Cardiac muscle cell (in vitro differentiated cells and primary cell): ENCODE results near the gene IFNA6. TPM values are rescaled to one million over a fixed set of nuclear protein-coding genes. Genes with fewer than 3 reads are reported as not detected.
"Not testable (repeated sequence)": the region's sequence is repeated elsewhere in the genome, so short reads cannot be mapped to it uniquely, and the experiment has no call there.

ENCODE experiments used
- DNase-seq, 2 donors: peaks; one replicate each; pipeline versions ENCODE4 v3.0.0 to v3.0.0-alpha.2; 2010 to 2017; ENCODE audit warnings: low read depth in 1 of 2, low spot score in 1 of 2
- H3K27ac ChIP-seq: fragments of 200-600 bp; sonication (generic); 2 replicates; pipeline ENCODE4 v1.5.1; 2016
- H3K27me3 ChIP-seq: fragments of 200-600 bp; sonication (generic); 2 replicates; pipeline ENCODE4 v1.6.0; 2016; ENCODE audit warnings: control low read depth
- H3K36me3 ChIP-seq: fragments of 200-600 bp; sonication (generic); 2 replicates; pipeline ENCODE4 v1.5.1; 2016; ENCODE audit warnings: control low read depth
- H3K4me1 ChIP-seq: fragments of 200-600 bp; sonication (generic); 2 replicates; pipeline ENCODE4 v1.8.1; 2017; ENCODE audit warnings: low read depth, mild to moderate bottlenecking, mixed run types
- H3K4me3 ChIP-seq: fragments of 200-600 bp; sonication (generic); 2 replicates; pipeline ENCODE4 v1.5.1; 2016; ENCODE audit warnings: mild to moderate bottlenecking
- H3K9me3 ChIP-seq: fragments of 200-600 bp; sonication (generic); 2 replicates; pipeline ENCODE4 v1.5.1; 2017; ENCODE audit warnings: low read depth, mild to moderate bottlenecking, control low read depth
- polyA plus RNA-seq: library from polyadenylated mRNA; unstranded; fragments of >200 nt; fragmentation: Nextera tagmentation; extraction: Ambion mirVana; gene quantifications from 2 replicates; pipeline ENCODE4 v1.2.1, GENCODE V29; 2016
- total RNA-seq: library from RNA; depleted of rRNA; stranded (reverse); fragments of >200 nt; gene quantifications from 2 replicates; pipeline ENCODE4 v1.2.3, GENCODE V29; 2016
- TF ChIP-seq, protein P1 (sequence below): IDR thresholded peaks from 2 replicates; pipeline ENCODE4 v1.5.1; 2012; ENCODE audit warnings: low read depth, mild to moderate bottlenecking, low read length

Gene IFNA6
- total and polyA plus RNA-seq, 2 experiments from 2014 or later, result not detected

GRCh38 chr9:21385131-21385670, 34.5 kb upstream of the IFNA6 start, which contains the start of gene IFNA2:
Gene IFNA2, minus strand, starts transcription at chr9:21385398. Its CDS starts 69 bp downstream, at chr9:21385329.
- Histone ChIP-seq H3K4me1 (no peaks in the 10 kb centered on the region), H3K27me3 (peaks cover 3% of the 10 kb centered on the region), H3K4me3 (no peak within 1 kb of the TSS), H3K27ac (no peak within 1 kb of the TSS), H3K9me3 (no peaks in the 10 kb centered on the region), H3K36me3 (no peaks in the 10 kb centered on the region)
- TF ChIP-seq, protein P1, sequence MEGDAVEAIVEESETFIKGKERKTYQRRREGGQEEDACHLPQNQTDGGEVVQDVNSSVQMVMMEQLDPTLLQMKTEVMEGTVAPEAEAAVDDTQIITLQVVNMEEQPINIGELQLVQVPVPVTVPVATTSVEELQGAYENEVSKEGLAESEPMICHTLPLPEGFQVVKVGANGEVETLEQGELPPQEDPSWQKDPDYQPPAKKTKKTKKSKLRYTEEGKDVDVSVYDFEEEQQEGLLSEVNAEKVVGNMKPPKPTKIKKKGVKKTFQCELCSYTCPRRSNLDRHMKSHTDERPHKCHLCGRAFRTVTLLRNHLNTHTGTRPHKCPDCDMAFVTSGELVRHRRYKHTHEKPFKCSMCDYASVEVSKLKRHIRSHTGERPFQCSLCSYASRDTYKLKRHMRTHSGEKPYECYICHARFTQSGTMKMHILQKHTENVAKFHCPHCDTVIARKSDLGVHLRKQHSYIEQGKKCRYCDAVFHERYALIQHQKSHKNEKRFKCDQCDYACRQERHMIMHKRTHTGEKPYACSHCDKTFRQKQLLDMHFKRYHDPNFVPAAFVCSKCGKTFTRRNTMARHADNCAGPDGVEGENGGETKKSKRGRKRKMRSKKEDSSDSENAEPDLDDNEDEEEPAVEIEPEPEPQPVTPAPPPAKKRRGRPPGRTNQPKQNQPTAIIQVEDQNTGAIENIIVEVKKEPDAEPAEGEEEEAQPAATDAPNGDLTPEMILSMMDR, result no peak
- no peak for DNase-seq

DNA sequence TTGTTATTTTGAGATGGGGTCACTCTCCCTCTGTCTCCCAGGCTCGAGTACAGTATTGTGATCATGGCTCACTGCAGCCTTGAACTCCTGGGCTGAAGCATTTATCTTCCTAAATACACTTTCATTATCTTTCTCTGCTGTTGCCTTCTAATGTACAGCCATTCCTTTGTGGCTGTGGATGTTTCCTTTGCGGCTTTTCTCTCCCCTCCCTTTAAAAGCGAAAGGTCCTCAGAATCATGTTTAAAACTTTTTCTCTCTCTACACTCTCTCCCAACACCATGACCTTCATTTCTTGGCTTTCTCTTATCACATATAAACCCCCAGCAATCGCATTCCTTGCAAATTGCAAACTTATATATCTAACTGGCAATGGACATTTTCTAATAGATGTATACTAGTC, 32.9 kb upstream of the IFNA6 start:
- DNase-seq, result no peak
- H3K27me3 ChIP-seq, result peaks cover 3% of the 10 kb centered on the region
- no peaks in the 10 kb centered on the region for H3K9me3 ChIP-seq
- H3K4me1 ChIP-seq, result no peaks in the 10 kb centered on the region
- no peak overlapping the region for H3K27ac ChIP-seq
- H3K36me3 ChIP-seq, result no peaks in the 10 kb centered on the region
- TF ChIP-seq, protein P1, result no peak
- no peak overlapping the region for H3K4me3 ChIP-seq

DNA sequence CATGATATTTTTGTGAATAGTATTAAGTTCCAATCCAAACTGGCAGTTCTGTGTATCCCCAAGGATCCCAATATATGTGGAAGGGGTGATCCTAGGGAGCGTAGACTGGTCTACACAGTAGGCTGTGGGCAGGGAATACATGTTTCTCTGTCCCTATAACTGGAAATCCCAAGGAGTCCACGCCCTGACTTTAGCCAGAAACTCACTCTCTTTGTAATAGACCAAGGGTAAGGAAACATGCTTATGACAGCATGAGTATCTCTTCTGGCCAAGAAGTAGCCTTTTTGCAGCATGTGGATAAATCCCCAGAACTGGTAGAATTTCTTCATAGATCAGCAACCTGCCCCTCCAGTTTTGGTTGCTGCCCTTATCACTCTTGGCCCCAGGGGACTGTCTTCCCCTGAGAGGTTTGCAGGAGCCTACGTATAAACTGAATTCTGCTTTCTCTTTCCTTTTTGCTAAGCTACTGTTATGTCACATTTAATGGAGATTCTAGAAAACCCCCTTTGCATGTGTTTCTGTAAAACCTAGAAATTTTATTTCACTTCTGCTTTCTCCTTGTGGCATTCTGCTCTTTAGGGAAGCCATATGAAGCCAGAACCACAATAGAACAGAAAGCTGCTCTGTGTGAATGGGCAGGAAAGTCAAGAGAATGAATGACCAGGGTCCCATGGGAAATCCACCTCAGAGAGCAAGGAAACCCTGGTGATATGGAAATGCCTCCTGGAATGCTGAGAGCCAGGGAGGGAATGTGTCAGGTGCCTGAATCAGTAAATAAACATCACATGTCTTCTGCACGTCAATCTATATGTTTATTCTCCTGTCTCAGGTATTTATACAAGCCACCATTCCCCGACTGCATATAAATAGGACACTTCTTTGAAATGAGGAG, 31.0 kb upstream of the IFNA6 start:
- Histone ChIP-seq H3K9me3 (no peaks in the 10 kb centered on the region), H3K4me3 (no peak overlapping the region), H3K27ac (no peak overlapping the region), H3K4me1 (no peaks in the 10 kb centered on the region), H3K36me3 (no peaks in the 10 kb centered on the region), H3K27me3 (peaks cover 3% of the 10 kb centered on the region)
- DNase-seq, result no peak
- TF ChIP-seq, protein P1, result no peak

DNA sequence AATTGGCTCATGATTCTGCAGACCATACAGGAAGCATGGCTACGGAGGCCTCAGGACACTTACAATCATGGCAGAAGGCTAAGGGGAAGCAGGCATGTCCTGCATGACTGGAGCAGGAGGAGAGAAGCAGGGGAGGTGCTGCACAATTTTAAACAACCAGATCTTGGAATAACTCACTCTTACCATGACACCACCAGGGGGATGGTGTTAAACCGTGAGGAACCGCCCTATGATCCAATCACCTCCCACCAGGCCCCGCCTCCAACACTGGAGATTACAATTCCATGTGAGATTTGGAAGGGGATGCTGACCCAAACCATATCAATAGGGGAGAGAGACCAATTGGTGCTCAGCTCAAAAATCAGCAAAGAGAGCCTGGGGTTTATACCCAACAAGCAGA, 20.8 kb upstream of the IFNA6 start:
- H3K9me3 ChIP-seq, H3K27ac ChIP-seq, H3K4me1 ChIP-seq, H3K36me3 ChIP-seq, H3K27me3 ChIP-seq, H3K4me3 ChIP-seq, DNase-seq: not testable (repeated sequence)

DNA sequence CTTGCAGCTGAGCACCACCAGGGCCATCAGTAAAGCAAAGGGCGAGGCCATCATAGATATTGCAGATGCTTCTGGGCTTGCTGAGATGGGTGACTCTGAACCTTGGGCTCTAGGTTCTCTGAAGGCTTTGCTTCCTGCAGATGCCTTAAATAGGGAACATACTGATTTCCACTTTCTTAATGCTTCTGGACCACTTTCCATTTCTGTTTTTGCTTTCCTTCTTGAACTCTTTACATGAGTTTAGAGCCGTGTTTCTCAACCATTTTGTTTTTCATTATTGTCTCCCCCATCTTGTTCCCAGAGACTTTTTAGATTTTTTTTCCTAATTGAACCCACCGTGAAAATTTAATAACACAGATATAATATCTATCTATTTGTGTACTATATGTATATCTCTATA, 17.3 kb upstream of the IFNA6 start, which contains the start of gene IFNA13:
Gene IFNA13, minus strand, starts transcription at position 101 of the 400 bp plus-strand sequence. Its CDS starts 47 bp downstream, at position 54.
- Histone ChIP-seq H3K36me3 (no peaks in the 10 kb centered on the region), H3K27me3 (no peaks in the 10 kb centered on the region), H3K4me1 (no peaks in the 10 kb centered on the region), H3K27ac (no peak within 1 kb of the TSS), H3K9me3 (no peaks in the 10 kb centered on the region), H3K4me3 (no peak within 1 kb of the TSS)
- no peak for DNase-seq
- TF ChIP-seq, protein P1, result no peak

DNA sequence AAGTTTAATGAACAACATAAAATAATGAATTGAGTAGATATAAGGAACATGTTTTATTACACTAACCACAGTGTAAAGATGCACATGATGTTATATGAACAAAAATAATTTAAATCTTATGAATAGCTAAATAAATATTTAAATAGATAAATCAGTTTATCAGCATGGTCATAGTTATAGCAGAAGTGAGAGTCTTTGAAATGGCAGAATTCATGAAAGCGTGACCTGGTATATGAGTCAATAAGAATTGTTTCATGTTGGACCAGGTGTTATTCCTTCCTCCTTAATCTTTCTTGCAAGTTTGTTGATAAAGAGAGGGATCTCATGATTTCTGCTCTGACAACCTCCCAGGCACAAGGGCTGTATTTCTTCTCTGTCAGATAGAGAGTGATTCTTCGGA, 16.5 kb upstream of the IFNA6 start:
- not testable (repeated sequence) for DNase-seq, H3K9me3 ChIP-seq, H3K4me1 ChIP-seq, H3K27ac ChIP-seq, H3K4me3 ChIP-seq, H3K27me3 ChIP-seq, H3K36me3 ChIP-seq
